Measurements from ENCODE around the gene RAB4A. TPM values are rescaled to one million over a fixed set of nuclear protein-coding genes. Genes with fewer than 3 reads are reported as not detected.

The RAB4A gene
- total and polyA plus RNA-seq, 2 of the 8 experiments (the other 6 are each of a cell fraction or from before 2014, with no cell fraction given) = 13.3 to 68.8 TPM

DNA sequence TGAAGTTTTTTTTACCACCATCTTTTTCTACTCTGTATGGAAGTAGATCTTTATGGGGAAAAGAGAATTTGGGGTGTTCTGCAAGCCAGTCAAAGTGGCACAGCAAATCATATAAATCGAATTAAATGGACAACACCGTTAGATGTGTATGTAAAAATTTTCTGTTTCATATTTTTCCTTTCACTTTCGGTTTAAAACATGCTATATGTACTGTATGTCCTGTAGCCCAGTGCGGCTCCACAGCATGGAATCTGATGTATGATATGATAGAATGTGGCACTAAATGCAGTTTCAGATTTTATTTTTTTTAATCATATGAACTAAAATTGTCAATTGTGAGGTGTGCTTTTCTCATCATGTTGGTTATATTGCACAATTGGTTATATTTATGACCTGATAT lies 32.9 kb downstream of the RAB4A start (continued):
- TF ChIP-seq CHD1 (IDR thresholded peaks at IDR 0.05; ENCODE audit: low read depth, low read length) = no peak
